HepG2 (cell line): Measurements from ENCODE around the gene VAMP2. TPM values are rescaled to one million over a fixed set of nuclear protein-coding genes. Genes with fewer than 3 reads are reported as not detected.

Source experiments
- ARNT ChIP-seq: fragments of 450-650 bp; IDR thresholded peaks from 2 replicates; pipeline ENCODE4 v1.6.1; 2017
- BORCS8-MEF2B ChIP-seq: sonication (generic); formaldehyde crosslinking; IDR thresholded peaks from 2 replicates; pipeline ENCODE4 v1.8.0; 2022; ENCODE audit warnings: mild to moderate bottlenecking, missing genetic modification reagents
- FOSL2 ChIP-seq: sonication (generic); formaldehyde crosslinking; IDR thresholded peaks from 2 replicates; pipeline ENCODE4 v1.4.0; 2020; ENCODE audit warnings: missing genetic modification reagents
- FUBP1 ChIP-seq: sonication (generic); formaldehyde crosslinking; IDR thresholded peaks from 2 replicates; pipeline ENCODE4 v1.5.1; 2020; ENCODE audit warnings: missing genetic modification reagents, mild to moderate bottlenecking, borderline replicate concordance
- HMG20A ChIP-seq: IDR thresholded peaks from 2 replicates; pipeline ENCODE4 v1.6.1; 2016; ENCODE audit warnings: borderline replicate concordance
- HNF4G ChIP-seq, 2 experiments: sonication (generic) in 1 of 2; formaldehyde crosslinking in 1 of 2; IDR thresholded peaks; 2 replicates each; pipeline versions ENCODE4 v1.4.0 to v1.6.1; 2011 to 2020; ENCODE audit warnings: borderline replicate concordance in 2 of 2, low read depth in 2 of 2, mild to moderate bottlenecking in 2 of 2, low read length in 1 of 2, missing genetic modification reagents in 1 of 2, moderate library complexity in 1 of 2
- NCOA2 ChIP-seq: sonication (generic); formaldehyde crosslinking; IDR thresholded peaks from 2 replicates; pipeline ENCODE4 v1.8.0; 2022; ENCODE audit warnings: inconsistent platforms
- NFIC ChIP-seq: IDR thresholded peaks from 2 replicates; pipeline ENCODE4 v1.6.1; 2012; ENCODE audit warnings: mild to moderate bottlenecking, low read length, inconsistent platforms
- TARDBP ChIP-seq: sonication (generic); formaldehyde crosslinking; IDR thresholded peaks from 2 replicates; pipeline ENCODE4 v1.8.0; 2022; ENCODE audit warnings: mild to moderate bottlenecking, missing genetic modification reagents
- TBL1XR1 ChIP-seq: fragments of 150-350 bp; IDR thresholded peaks from 2 replicates; pipeline ENCODE4 v1.6.1; 2014; ENCODE audit warnings: borderline replicate concordance, low read length; ENCODE audit not compliant: partially characterized antibody
- THAP11 ChIP-seq: IDR thresholded peaks from 2 replicates; pipeline ENCODE4 v1.6.1; 2016; ENCODE audit warnings: missing biosample characterization, missing genetic modification reagents
- ZNF282 ChIP-seq: fragments of 450-650 bp; IDR thresholded peaks from 2 replicates; pipeline ENCODE4 v1.6.1; 2018; ENCODE audit not compliant: partially characterized antibody
- ZNF709 ChIP-seq: sonication (generic); formaldehyde crosslinking; IDR thresholded peaks from 2 replicates; pipeline ENCODE4 v1.5.0; 2020; ENCODE audit warnings: mild to moderate bottlenecking, missing genetic modification reagents
- ZNF724P ChIP-seq: sonication (generic); formaldehyde crosslinking; IDR thresholded peaks from 2 replicates; pipeline ENCODE4 v1.8.0; 2022; ENCODE audit warnings: missing genetic modification reagents, borderline replicate concordance
- ZNF737 ChIP-seq: sonication (generic); formaldehyde crosslinking; IDR thresholded peaks from 2 replicates; pipeline ENCODE4 v1.5.0; 2020; ENCODE audit warnings: missing genetic modification reagents, mild to moderate bottlenecking, borderline replicate concordance
- ZSCAN21 ChIP-seq: sonication (generic); formaldehyde crosslinking; IDR thresholded peaks from 2 replicates; pipeline ENCODE4 v1.8.0; 2022; ENCODE audit warnings: mild to moderate bottlenecking, missing genetic modification reagents, moderate library complexity, borderline replicate concordance
- polyA plus RNA-seq, 8 experiments: library from polyadenylated mRNA; depleted of rRNA in 3 of 8; stranded (reverse) in 7 of 8; unstranded in 1 of 8; fragments of >200 nt; fragmentation: Illumina TruSeq in 4 of 8; extraction: Trizol in 4 of 8; gene quantifications; 2 replicates each; pipeline versions ENCODE4 v1.2.1 to v1.2.3, GENCODE V29; 2011 to 2016; ENCODE audit warnings: low read depth in 4 of 8, missing spikeins in 1 of 8, mixed read lengths in 1 of 8; ENCODE audit not compliant: insufficient read depth in 1 of 8
- total RNA-seq, 5 experiments: library from RNA; depleted of rRNA; stranded (reverse); fragments of >200 nt; fragmentation: Illumina TruSeq; extraction: Trizol; gene quantifications; 2 replicates each; pipeline ENCODE4 v1.2.3, GENCODE V29; 2016; ENCODE audit warnings: low read depth in 1 of 5
- TF ChIP-seq, protein P1 (sequence below): sonication (generic); formaldehyde crosslinking; IDR thresholded peaks from 2 replicates; pipeline ENCODE4 v1.4.0; 2020; ENCODE audit warnings: missing genetic modification reagents, borderline replicate concordance
- TF ChIP-seq, protein P2 (sequence below): sonication (generic); formaldehyde crosslinking; IDR thresholded peaks from 2 replicates; pipeline ENCODE4 v1.4.0; 2020; ENCODE audit warnings: mild to moderate bottlenecking, missing genetic modification reagents
- TF ChIP-seq, protein P3 (sequence below): fragments of 450-650 bp; IDR thresholded peaks from 2 replicates; pipeline ENCODE4 v1.6.1; 2016

Gene VAMP2
- total and polyA plus RNA-seq, 2 of the 13 experiments (the other 11 are each of a cell fraction or from before 2014, with no cell fraction given): 3.9 to 17.2 TPM

GRCh38 chr17:8119581-8120519 lies 42.9 kb downstream of the VAMP2 start (continued):
- TF ChIP-seq FUBP1 (no peak), ARNT (no peak), ZSCAN21 (peak; percentile 23; the same call in 1 of the 2 replicates), ZNF737 (CRISPR knock-in tag) (no peak), ZNF724P (CRISPR knock-in tag) (no peak), FOSL2 (CRISPR knock-in tag) (peak; percentile 31; the same call in 1 of the 2 replicates), ZNF282 (no peak), NCOA2 (CRISPR knock-in tag) (peak; percentile 16; the same call in 1 of the 2 replicates), NFIC (peak; percentile 75; the same call in 1 of the 2 replicates), THAP11 (peak; percentile 28), ZNF709 (CRISPR knock-in tag) (no peak; the same call in 1 of the 2 replicates), HMG20A (CRISPR knock-in tag) (peak; percentile 50; the same call in 1 of the 2 replicates), TARDBP (CRISPR knock-in tag) (no peak), HNF4G (IDR thresholded peaks at IDR 0.05; ENCODE audit: borderline replicate concordance, low read depth, low read length) (peak; percentile 43; the same call in 1 of the 2 replicates), HNF4G (CRISPR knock-in tag; IDR thresholded peaks at IDR 0.05; ENCODE audit: borderline replicate concordance, low read depth) (no peak), BORCS8-MEF2B (CRISPR knock-in tag) (no peak), TBL1XR1 (peak; percentile 60)
- TF ChIP-seq, protein P1, sequence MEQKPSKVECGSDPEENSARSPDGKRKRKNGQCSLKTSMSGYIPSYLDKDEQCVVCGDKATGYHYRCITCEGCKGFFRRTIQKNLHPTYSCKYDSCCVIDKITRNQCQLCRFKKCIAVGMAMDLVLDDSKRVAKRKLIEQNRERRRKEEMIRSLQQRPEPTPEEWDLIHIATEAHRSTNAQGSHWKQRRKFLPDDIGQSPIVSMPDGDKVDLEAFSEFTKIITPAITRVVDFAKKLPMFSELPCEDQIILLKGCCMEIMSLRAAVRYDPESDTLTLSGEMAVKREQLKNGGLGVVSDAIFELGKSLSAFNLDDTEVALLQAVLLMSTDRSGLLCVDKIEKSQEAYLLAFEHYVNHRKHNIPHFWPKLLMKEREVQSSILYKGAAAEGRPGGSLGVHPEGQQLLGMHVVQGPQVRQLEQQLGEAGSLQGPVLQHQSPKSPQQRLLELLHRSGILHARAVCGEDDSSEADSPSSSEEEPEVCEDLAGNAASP: 0 out of 2 replicates have a peak, but pooled peaks have one; percentile 26
- TF ChIP-seq, protein P2, sequence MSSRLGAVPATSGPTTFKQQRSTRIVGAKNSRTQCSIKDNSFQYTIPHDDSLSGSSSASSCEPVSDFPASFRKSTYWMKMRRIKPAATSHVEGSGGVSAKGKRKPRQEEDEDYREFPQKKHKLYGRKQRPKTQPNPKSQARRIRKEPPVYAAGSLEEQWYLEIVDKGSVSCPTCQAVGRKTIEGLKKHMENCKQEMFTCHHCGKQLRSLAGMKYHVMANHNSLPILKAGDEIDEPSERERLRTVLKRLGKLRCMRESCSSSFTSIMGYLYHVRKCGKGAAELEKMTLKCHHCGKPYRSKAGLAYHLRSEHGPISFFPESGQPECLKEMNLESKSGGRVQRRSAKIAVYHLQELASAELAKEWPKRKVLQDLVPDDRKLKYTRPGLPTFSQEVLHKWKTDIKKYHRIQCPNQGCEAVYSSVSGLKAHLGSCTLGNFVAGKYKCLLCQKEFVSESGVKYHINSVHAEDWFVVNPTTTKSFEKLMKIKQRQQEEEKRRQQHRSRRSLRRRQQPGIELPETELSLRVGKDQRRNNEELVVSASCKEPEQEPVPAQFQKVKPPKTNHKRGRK (CRISPR knock-in tag): no peak
- TF ChIP-seq, protein P3, sequence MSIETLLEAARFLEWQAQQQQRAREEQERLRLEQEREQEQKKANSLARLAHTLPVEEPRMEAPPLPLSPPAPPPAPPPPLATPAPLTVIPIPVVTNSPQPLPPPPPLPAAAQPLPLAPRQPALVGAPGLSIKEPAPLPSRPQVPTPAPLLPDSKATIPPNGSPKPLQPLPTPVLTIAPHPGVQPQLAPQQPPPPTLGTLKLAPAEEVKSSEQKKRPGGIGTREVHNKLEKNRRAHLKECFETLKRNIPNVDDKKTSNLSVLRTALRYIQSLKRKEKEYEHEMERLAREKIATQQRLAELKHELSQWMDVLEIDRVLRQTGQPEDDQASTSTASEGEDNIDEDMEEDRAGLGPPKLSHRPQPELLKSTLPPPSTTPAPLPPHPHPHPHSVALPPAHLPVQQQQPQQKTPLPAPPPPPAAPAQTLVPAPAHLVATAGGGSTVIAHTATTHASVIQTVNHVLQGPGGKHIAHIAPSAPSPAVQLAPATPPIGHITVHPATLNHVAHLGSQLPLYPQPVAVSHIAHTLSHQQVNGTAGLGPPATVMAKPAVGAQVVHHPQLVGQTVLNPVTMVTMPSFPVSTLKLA: 0 out of 2 replicates have a peak, but pooled peaks have one; percentile 18
